AG04449 (cell line): ENCODE measurements around the gene POLA1.
A peak's percentile ranks its signal among the peaks of the same experiment; 100 is the strongest.

Source experiments
- CTCF ChIA-PET: fragments of 350-600 bp; formaldehyde crosslinking; extraction: SDS; loops from one replicate; lab custom pipeline; 2021; ENCODE audit warnings: antibody characterized with exemption; lab: Yijun Ruan, JAX
- POLR2A ChIA-PET: fragments of 400-600, 350-600 bp; formaldehyde crosslinking; extraction: SDS; loops from one replicate; lab custom pipeline; 2020; ENCODE audit warnings: antibody characterized with exemption, inconsistent platforms; lab: Yijun Ruan, JAX
- DNase-seq: peaks from one replicate; pipeline ENCODE4 v3.0.0-alpha.2; 2010; ENCODE audit warnings: low read depth, low spot score
- H3K4me3 ChIP-seq: 2 replicates; pipeline ENCODE4 v1.5.1; 2011; ENCODE audit warnings: low read depth, mild to moderate bottlenecking, control low read depth, low read length
- CTCF ChIP-seq: IDR thresholded peaks from one replicate; pipeline ENCODE4 v1.5.1; 2011; ENCODE audit warnings: mild to moderate bottlenecking, moderate library complexity, low read length, control low read depth, inconsistent platforms; ENCODE audit not compliant: insufficient read depth; ENCODE audit errors: missing control alignments

POLA1 gene

GRCh38 chrX:25001808-25002660, 308.3 kb downstream of the POLA1 start:
- CTCF ChIA-PET, result no interaction called here
- no peak for TF ChIP-seq CTCF
- no peak for DNase-seq
- H3K4me3 ChIP-seq, result no peak overlapping the region
- POLR2A ChIA-PET, result no interaction called here

- ChIA-PET CTCF (no interaction called here), POLR2A (no interaction called here)
- no peak for TF ChIP-seq CTCF
- DNase-seq, result no peak
- H3K4me3 ChIP-seq, result peak overlapping the region; percentile 27
These were observed 308.9 kb downstream of the POLA1 start for GRCh38 chrX:25002661-25003020.

- ChIA-PET CTCF (no interaction called here), POLR2A (no interaction called here)
- H3K4me3 ChIP-seq, result no peak overlapping the region; the same call in 1 of the 2 replicates
- DNase-seq, result no peak
- TF ChIP-seq CTCF, result no peak
These were observed 309.5 kb downstream of the POLA1 start for GRCh38 chrX:25003066-25003849.

- POLR2A ChIA-PET, result no interaction called here
- CTCF ChIA-PET, result interaction anchor here (1.1 kb wide), 1 partner anchor 139 kb away, joined by 3 read pairs; no protein-coding TSS in a partner anchor
- DNase-seq, result no peak
- no peak for TF ChIP-seq CTCF
- no peak overlapping the region for H3K4me3 ChIP-seq
These were observed 310.3 kb downstream of the POLA1 start for GRCh38 chrX:25004040-25004439.

- DNase-seq, result no peak
- TF ChIP-seq CTCF, result no peak
- H3K4me3 ChIP-seq, result peak overlapping the region; percentile 1; the same call in 1 of the 2 replicates
- POLR2A ChIA-PET, result no interaction called here
- CTCF ChIA-PET, result interaction anchor here (1.1 kb wide), 1 partner anchor 139 kb away, joined by 3 read pairs; no protein-coding TSS in a partner anchor
These were observed 310.8 kb downstream of the POLA1 start for GRCh38 chrX:25004485-25005032.

GRCh38 chrX:25005034-25005381, 311.3 kb downstream of the POLA1 start:
- no peak for DNase-seq
- CTCF ChIA-PET, result interaction anchor here (1.1 kb wide), 1 partner anchor 139 kb away, joined by 3 read pairs; no protein-coding TSS in a partner anchor
- POLR2A ChIA-PET, result no interaction called here
- H3K4me3 ChIP-seq, result no peak overlapping the region; the same call in 1 of the 2 replicates
- no peak for TF ChIP-seq CTCF
